ENCODE measurements around the gene FXR2. TPM values are rescaled to one million over a fixed set of nuclear protein-coding genes. Genes with fewer than 3 reads are reported as not detected.

Gene FXR2
- total and polyA plus RNA-seq, 10 of the 15 experiments (the other 5 are each of a cell fraction or from before 2014, with no cell fraction given) = 1.6 to 33.3 (median 22.0) TPM

GRCh38 chr17:7587420-7588151, 27.1 kb downstream of the FXR2 start:
- Histone ChIP-seq H4K20me1 (ENCODE audit: control insufficient read depth, insufficient read depth) (no peaks in the 10 kb centered on the region), H3K27me3 (replicated peaks in 1 of 2; ENCODE audit: control insufficient read depth in 2 of 2, insufficient read depth in 2 of 2, low read length in 1 of 2) (no peaks in the 10 kb centered on the region), H3K36me3 (ENCODE audit: control insufficient read depth in 2 of 2, insufficient read depth in 2 of 2, low read length in 1 of 2) (peaks cover 5 to 12% of the 10 kb centered on the region in 2 experiments), H3K4me1 (ENCODE audit: control insufficient read depth, insufficient read depth, low read length) (peaks cover 12% of the 10 kb centered on the region), H3K4me3 (no peak overlapping the region), H3K27ac (ENCODE audit: control insufficient read depth, insufficient read depth) (no peak overlapping the region), H3K9me3 (replicated peaks; ENCODE audit: control insufficient read depth, insufficient read depth, low read length) (no peaks in the 10 kb centered on the region), H3K9ac (ENCODE audit: control insufficient read depth, insufficient read depth, low read length) (no peak overlapping the region), H3K4me2 (ENCODE audit: control insufficient read depth, insufficient read depth) (no peak overlapping the region), H3K79me2 (ENCODE audit: control insufficient read depth, insufficient read depth, low read length) (peaks cover 22% of the 10 kb centered on the region), H2AFZ (ENCODE audit: control insufficient read depth, low read depth, low read length) (no peak overlapping the region)
- BruUV-seq (replicated peaks) = no TSS peak
- in situ Hi-C loops (cut with MboI) (no loop called here), intact Hi-C loops (cut with micrococcal nuclease; ENCODE audit: unreplicated experiment) (no loop called here)
- ChIA-PET CTCF (interaction anchor here (0.6 to 1.3 kb wide), 3 partner anchors 27 to 217 kb away, joined by 3 to 7 read pairs (median 3); no protein-coding TSS in a partner anchor), POLR2A (interaction anchor here (0.6 to 1.0 kb wide), 2 partner anchors 14 to 102 kb away, joined by 3 to 8 read pairs; no protein-coding TSS in a partner anchor), SMC1A (ENCODE audit: uncharacterized antibody, unreplicated experiment) (no interaction called here), RAD21 (ENCODE audit: unreplicated experiment) (interaction anchor here (0.9 kb wide), 1 partner anchor 232 kb away, joined by 5 read pairs; no protein-coding TSS in a partner anchor)
- ATAC-seq = no peak
- FAIRE-seq = no peak
- 78% methylated on average over 11 of the region's 12 CpGs for WGBS (ENCODE audit: insufficient coverage, insufficient replicate concordance, low lambda C conversion rate, missing lambda C conversion rate)
- DNase-seq (ENCODE audit: low read depth, low spot score) = no peak
- TF ChIP-seq ZNF207 (IDR thresholded peaks at IDR 0.05; ENCODE audit: borderline replicate concordance) (no peak), ZZZ3 (IDR thresholded peaks at IDR 0.05; ENCODE audit: control insufficient read depth, insufficient read length, low read depth) (no peak), HCFC1 (IDR thresholded peaks at IDR 0.05; ENCODE audit: low read length) (no peak), CREM (IDR thresholded peaks at IDR 0.05; ENCODE audit: low read depth) (no peak), BHLHE40 (IDR thresholded peaks at IDR 0.05; ENCODE audit: borderline replicate concordance in 1 of 2, low read depth in 2 of 2, low read length in 1 of 2) (no peak), KAT2A (conservative IDR thresholded peaks at IDR 0.05; ENCODE audit: control insufficient read depth, low read depth, low read length) (no peak), BACH1 (IDR thresholded peaks at IDR 0.05; ENCODE audit: borderline replicate concordance) (no peak), TARDBP (IDR thresholded peaks at IDR 0.05; ENCODE audit: borderline replicate concordance) (no peak), YBX1 (IDR thresholded peaks at IDR 0.05) (no peak), GATAD2B (conservative IDR thresholded peaks at IDR 0.05; ENCODE audit: low read depth) (no peak)
